Vagina (tissue), 2 donors: ENCODE measurements around the gene CMSS1.

Experiments
- POLR2AphosphoS5 ChIP-seq, 2 donors: sonication (generic); formaldehyde crosslinking; IDR thresholded peaks; one replicate each; pipeline ENCODE4 v1.9.0; 2017; ENCODE audit warnings: antibody characterized with exemption in 2 of 2, mild to moderate bottlenecking in 2 of 2, low read depth in 1 of 2; ENCODE audit not compliant: insufficient read depth in 1 of 2
- TF ChIP-seq, protein P1 (sequence below), 3 experiments: fragments of 450-650 bp in 2 of 3; fragments of 200-600 bp in 1 of 3; sonication (generic) in 1 of 3; IDR thresholded peaks; one replicate each; pipeline ENCODE4 v1.5.1; 2017 to 2019; ENCODE audit warnings: antibody characterized with exemption in 3 of 3, mild to moderate bottlenecking in 2 of 3, moderate library complexity in 2 of 3

GRCh38 chr3:100144255-100144866 lies 326.7 kb downstream of the CMSS1 start:
- TF ChIP-seq, protein P1, sequence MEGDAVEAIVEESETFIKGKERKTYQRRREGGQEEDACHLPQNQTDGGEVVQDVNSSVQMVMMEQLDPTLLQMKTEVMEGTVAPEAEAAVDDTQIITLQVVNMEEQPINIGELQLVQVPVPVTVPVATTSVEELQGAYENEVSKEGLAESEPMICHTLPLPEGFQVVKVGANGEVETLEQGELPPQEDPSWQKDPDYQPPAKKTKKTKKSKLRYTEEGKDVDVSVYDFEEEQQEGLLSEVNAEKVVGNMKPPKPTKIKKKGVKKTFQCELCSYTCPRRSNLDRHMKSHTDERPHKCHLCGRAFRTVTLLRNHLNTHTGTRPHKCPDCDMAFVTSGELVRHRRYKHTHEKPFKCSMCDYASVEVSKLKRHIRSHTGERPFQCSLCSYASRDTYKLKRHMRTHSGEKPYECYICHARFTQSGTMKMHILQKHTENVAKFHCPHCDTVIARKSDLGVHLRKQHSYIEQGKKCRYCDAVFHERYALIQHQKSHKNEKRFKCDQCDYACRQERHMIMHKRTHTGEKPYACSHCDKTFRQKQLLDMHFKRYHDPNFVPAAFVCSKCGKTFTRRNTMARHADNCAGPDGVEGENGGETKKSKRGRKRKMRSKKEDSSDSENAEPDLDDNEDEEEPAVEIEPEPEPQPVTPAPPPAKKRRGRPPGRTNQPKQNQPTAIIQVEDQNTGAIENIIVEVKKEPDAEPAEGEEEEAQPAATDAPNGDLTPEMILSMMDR (IDR thresholded peaks at IDR 0.05), result no peak
- no peak for TF ChIP-seq POLR2AphosphoS5 (IDR thresholded peaks at IDR 0.05; ENCODE audit: insufficient read depth in 1 of 2, low read depth in 1 of 2)
